ENCODE measurements around the gene CHL1. TPM values are rescaled to one million over a fixed set of nuclear protein-coding genes. Genes with fewer than 3 reads are reported as not detected.

Gene CHL1
- total RNA-seq, 1 donor from 2014 or later: 1.4 TPM

DNA sequence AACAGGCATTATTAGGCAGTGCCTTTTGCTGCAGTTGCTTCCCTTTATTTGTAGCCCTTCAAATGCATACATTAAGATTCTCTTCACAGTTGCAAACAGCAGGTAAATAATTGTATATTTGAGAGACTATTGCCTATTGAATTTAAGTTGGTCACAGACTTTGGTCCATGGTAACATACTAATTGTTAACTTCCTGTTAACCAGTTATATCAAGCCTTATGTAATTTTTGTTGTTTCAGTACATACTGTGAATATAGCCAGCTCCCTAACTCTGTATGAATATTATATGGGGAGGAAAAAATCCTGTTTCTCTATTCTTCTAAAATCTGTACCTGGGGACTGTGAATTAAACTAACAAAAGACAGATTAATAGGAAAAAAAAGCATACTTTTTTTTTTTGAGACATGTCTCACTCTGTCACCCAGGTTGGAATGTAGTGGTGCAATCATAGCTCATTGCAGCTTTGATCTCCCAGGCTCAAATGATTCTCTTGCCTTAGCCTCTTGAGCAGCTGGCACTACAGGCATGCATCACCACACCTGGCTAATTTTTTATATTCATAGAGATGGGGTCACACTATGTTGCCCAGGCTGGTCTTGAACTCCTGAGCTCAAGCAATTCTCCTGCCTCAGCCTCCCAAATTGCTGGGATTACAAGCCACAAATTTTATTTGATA, 53.2 kb downstream of the CHL1 start:
- H3K27me3 Mint-ChIP-seq: peaks cover 4% of the 10 kb centered on the region

GRCh38 chr3:256501-256900, 59.9 kb downstream of the CHL1 start:
- no peak overlapping the region for H3K4me3 Mint-ChIP-seq
- no peaks in the 10 kb centered on the region for H3K36me3 Mint-ChIP-seq

More for the DNA sequence above, 53.2 kb downstream of the CHL1 start:
- no peak overlapping the region for H3K27ac Mint-ChIP-seq
- TF ChIP-seq CTCF (conservative IDR thresholded peaks at IDR 0.05): no peak
- H3K4me3 Mint-ChIP-seq: no peak overlapping the region
- no peaks in the 10 kb centered on the region for H3K4me1 Mint-ChIP-seq (ENCODE audit: unreplicated experiment)
- DNase-seq (ENCODE audit: extremely low spot score, unreplicated experiment): no peak
- no peaks in the 10 kb centered on the region for H3K36me3 Mint-ChIP-seq
- no peaks in the 10 kb centered on the region for H3K9me3 Mint-ChIP-seq

GRCh38 chr3:257826-258225, 61.3 kb downstream of the CHL1 start:
- no peaks in the 10 kb centered on the region for H3K4me1 Mint-ChIP-seq (ENCODE audit: unreplicated experiment)
- H3K4me3 Mint-ChIP-seq: no peak overlapping the region
- H3K36me3 Mint-ChIP-seq: no peaks in the 10 kb centered on the region
- H3K9me3 Mint-ChIP-seq: no peaks in the 10 kb centered on the region
- no peak for TF ChIP-seq CTCF (conservative IDR thresholded peaks at IDR 0.05)
- H3K27ac Mint-ChIP-seq: no peak overlapping the region
- peaks cover 7% of the 10 kb centered on the region for H3K27me3 Mint-ChIP-seq
- no peak for DNase-seq (ENCODE audit: extremely low spot score, unreplicated experiment)

More at GRCh38 chr3:256501-256900, 59.9 kb downstream of the CHL1 start:
- no peak for TF ChIP-seq CTCF (conservative IDR thresholded peaks at IDR 0.05)
- H3K9me3 Mint-ChIP-seq: no peaks in the 10 kb centered on the region
- no peaks in the 10 kb centered on the region for H3K4me1 Mint-ChIP-seq (ENCODE audit: unreplicated experiment)
- H3K27ac Mint-ChIP-seq: no peak overlapping the region
- DNase-seq (ENCODE audit: extremely low spot score, unreplicated experiment): no peak
- H3K27me3 Mint-ChIP-seq: peaks cover 7% of the 10 kb centered on the region

DNA sequence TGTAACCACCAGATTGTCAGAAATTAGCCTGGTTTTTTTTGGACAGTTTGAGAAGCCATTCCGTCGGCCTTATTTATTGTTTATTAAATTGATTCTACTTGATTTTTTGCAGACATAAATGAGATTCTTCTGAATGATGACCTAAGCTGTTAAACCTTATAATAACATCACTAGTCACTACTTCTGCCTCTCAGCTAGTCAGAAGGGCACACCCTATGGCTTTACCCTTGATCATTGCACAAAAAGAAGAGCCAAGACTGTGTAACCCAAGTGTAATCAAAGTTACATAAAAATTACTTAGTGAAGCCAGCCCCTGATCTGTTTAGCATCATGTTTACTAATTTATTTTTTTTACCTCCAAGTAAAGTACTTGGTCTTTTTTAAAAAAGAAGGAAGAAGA, 64.3 kb downstream of the CHL1 start:
- no peaks in the 10 kb centered on the region for H3K4me1 Mint-ChIP-seq (ENCODE audit: unreplicated experiment)
- TF ChIP-seq CTCF (conservative IDR thresholded peaks at IDR 0.05): no peak
- H3K27ac Mint-ChIP-seq: no peak overlapping the region

GRCh38 chr3:263393-263792, 66.8 kb downstream of the CHL1 start:
- H3K36me3 Mint-ChIP-seq: no peaks in the 10 kb centered on the region
- H3K27me3 Mint-ChIP-seq: peaks cover 3% of the 10 kb centered on the region
- DNase-seq (ENCODE audit: extremely low spot score, unreplicated experiment): no peak
- H3K4me3 Mint-ChIP-seq: no peak overlapping the region
- no peak for TF ChIP-seq CTCF (conservative IDR thresholded peaks at IDR 0.05)
- no peaks in the 10 kb centered on the region for H3K9me3 Mint-ChIP-seq
- no peaks in the 10 kb centered on the region for H3K4me1 Mint-ChIP-seq (ENCODE audit: unreplicated experiment)
- H3K27ac Mint-ChIP-seq: no peak overlapping the region

More for the DNA sequence above, 64.3 kb downstream of the CHL1 start:
- H3K9me3 Mint-ChIP-seq: no peaks in the 10 kb centered on the region
- H3K4me3 Mint-ChIP-seq: no peak overlapping the region
- DNase-seq (ENCODE audit: extremely low spot score, unreplicated experiment): no peak
- H3K36me3 Mint-ChIP-seq: no peaks in the 10 kb centered on the region
- peaks cover 3% of the 10 kb centered on the region for H3K27me3 Mint-ChIP-seq
